Fibroblast of skin of right quadriceps (primary cell): ENCODE measurements around the gene LGALS9.
"Not testable (repeated sequence)": the region's sequence is repeated elsewhere in the genome, so short reads cannot be mapped to it uniquely, and the experiment has no call there.

ENCODE experiments used
- DNase-seq: peaks from one replicate; pipeline ENCODE4 v3.0.0-alpha.2; 2013

The LGALS9 gene

DNA sequence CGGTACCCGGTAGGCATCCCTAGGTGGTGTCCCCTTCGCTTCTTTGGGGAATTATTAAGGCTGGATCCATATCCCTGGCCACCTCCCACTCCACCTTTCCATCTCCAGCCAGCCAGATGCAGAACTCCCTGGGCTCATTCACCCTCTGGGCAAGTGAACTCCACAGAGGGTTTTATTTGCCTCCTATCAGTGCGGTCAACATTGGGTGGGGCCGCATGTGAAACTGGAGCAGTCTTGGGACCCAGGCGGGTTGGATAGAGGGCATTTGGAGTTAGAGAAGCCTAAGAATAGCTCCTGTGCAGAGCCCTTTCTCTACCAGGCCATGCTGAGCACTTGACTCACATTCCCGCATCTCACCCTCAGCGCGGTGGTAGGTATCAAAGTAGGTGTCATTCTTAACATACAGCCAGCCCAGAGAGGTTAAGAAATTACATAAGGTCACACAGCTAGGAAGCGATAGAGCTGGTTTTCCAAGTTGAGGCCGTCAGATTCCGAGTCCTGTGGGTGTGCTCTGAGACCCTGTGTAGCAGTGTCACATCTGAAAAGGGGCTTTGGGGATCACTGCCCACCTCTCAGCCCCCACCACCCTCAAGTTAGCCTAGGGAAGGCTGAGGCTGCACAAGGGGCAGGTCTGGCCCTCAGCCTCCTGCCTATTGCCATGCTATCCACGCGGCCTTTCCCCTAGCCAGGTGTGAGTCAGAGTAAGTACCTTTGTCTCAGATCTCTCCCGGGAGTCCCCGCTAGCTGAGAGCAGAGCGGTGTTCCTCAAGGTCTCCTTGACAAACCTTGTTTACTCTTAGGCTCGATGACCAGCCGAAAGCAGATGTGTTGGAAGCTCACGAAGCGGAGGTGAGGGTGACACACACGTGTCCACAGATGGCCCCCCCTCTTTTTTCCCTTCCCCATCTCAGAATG is 26.9 kb upstream of the LGALS9 start:
- DNase-seq, result no peak

DNA sequence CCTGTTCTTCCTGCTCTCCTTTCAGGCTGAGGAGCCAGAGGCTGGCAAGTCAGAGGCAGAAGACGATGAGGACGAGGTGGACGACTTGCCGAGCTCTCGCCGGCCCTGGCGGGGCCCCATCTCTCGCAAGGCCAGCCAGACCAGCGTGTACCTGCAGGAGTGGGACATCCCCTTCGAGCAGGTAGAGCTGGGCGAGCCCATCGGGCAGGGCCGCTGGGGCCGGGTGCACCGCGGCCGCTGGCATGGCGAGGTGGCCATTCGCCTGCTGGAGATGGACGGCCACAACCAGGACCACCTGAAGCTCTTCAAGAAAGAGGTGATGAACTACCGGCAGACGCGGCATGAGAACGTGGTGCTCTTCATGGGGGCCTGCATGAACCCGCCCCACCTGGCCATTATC is 25.6 kb upstream of the LGALS9 start:
- no peak for DNase-seq

DNA sequence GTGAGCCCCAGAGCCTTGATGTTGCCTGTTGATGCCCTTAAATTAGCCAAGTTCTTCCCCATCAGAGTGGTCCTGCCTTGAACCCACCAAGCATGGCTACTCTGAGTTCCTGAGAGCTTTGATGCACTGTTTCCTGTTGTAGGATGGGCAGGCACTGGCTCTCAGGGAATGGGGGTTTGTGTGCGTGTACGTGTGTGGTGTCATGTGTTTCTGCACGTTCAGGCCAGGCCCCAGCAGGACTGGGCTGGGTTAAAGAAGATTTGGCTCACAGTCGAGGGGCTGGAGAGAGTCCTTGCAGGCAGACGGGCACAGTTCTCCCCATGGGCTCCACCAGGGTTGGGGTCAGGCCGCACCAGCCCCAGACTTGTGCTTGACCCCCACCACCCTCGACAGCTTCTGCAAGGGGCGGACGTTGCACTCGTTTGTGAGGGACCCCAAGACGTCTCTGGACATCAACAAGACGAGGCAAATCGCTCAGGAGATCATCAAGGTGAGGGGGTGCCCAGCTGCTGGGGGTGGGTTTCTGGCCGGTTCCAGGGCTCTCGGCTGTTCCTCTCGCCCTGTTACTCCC is 23.4 kb upstream of the LGALS9 start:
- no peak for DNase-seq

DNA sequence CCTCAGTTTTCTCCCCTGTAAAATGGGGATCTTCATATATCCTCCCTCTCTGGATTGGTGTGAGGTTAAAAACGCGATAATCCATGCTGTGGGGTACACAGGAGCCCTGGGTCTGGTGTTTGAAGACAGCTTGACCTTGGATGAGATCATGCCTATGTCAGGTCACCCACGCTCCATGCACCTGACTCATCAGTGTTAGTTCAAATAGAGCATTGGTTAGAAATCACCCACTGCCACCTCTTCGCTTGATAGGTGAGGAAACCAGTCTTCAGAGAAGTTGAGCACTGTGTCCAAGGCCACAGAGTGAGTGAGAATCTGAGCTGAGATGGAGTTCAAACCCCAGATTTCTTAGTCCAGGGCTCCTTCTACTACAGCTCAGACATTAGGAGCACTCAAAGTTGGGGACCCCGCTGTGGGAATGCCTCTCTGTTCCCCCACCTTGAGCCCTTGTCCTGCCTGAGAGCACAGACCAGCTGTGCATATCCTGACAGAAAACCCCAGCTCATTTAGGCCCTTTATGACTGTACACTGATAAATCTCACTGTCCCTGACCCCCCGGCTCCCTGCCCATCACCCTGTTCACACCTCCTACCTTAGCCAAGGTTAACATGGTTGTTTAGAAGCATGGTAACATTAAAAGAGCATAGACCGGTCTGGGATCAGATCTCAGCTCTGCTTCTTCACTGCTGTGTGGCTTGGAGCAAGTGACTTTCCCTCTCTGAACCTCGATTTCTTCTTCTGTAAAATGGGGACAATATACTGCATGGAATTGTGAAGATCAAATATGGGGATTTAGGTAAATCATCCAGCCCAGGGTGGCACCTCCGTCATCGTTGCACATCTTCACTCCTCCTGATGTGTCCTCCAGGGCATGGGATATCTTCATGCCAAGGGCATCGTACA is 22.4 kb upstream of the LGALS9 start:
- no peak for DNase-seq

DNA sequence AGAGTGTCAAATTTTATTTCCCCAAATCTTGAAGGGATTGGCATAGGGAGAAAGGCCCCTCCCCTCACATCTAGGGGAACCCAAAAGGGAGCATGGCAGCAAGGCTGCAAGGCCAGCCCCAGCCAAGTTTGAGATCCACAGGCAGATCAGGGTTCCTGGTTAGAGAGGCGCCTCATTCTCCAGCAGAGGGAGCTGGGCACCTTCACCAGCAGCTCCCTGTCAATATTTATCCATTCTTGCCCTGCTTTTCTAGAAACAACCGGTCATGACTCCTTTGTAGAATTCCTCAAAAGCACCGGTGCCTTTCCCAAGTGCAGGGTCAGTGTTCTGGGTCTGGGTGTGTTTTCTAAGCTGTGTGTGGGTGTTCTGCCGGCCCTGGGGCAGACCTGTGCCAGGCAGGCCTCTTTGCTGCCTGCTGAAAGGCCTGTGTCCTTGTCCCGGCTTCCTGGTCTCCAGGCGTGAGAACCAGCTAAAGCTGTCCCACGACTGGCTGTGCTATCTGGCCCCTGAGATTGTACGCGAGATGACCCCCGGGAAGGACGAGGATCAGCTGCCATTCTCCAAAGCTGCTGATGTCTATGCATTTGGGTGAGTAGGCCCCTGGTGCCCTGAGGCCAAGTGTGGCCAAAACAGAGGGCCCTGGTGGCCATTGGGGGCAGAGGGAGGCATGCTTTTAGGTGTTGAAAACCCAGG is 21.2 kb upstream of the LGALS9 start:
- DNase-seq, result no peak

DNA sequence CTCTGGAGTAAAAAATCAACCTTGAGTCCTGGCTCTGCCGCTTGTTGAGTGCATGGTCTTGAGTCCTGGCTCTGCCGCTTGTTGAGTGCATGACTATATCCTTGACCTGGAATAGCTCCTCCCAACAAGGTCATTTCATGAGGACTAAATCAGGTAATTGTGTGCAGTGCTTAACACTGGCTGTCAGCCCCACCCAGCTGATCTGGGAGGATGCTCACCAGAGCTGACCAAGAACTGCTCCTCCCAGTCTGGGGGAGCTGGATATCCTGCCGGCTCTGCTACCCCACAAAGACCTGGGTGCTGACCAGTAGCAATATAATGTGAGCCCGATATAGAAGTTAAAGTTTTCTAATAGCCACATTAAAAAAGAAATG is 20.7 kb upstream of the LGALS9 start:
- DNase-seq, result no peak

DNA sequence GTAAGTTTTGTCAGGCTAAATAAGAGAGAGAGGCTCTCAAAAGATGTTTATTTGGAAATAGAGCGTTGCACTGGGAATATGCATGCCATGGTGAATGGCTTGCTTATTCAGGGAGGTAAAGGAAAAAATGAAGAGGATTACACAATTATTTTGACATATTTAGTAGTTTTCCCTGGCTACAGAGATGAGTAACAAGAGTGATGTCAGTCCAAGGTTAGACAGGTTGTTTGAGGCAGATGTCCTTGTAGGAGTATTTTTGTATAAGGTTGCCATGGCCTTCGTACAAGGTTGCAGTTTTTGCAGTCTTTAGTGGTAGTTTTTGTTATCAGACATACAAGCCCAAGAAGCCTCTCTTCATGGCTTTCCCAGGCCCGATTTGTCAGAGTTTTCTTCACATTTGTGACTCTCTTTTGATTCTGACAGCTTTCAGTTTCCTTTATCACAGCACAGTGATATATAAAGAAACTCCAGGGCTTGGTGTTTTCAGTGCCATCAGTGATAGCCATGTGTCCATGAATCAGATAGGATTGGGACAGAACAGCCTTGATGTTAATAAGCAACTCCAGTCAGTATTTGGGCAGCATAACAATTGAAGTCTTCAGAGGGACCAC is 18.7 kb upstream of the LGALS9 start:
- no peak for DNase-seq

DNA sequence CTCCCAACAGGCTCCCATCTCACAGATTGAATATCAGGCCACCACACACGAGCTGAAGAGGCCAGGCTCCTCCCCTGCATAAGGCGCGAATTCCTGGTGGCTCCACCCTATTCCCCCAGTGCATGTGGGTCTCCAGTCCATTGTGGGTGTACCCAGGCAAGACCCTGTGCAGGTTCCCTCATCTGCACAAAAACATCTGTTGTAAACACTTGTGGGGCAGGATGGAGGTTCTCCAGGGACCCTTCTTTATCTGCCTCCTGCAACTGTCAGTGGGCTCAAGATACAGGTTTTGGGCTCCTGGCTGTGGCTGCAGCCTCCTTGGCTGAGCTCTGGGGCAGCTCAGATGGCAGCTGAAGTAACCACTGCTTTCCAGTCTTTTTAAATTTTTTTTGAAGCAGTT is 17.6 kb upstream of the LGALS9 start:
- DNase-seq, result no peak

DNA sequence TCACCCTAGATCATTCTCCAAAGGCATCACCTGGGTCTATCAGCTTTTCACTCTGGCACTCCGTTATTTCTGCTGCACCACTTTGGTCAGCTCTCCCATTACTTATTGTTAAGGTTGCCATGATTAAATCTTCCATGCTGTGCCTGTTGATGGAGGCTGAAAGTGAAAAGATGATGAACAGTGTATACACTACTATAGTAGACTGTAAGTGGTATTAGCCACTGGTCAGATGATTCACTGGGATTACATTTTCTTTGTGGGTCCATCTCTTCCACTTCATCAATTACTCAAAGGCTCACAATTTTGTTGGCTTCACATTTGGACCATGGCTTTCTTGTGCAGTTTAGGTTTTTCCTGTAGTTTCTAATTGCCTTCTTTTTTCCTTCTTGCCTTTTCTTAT is 15.9 kb upstream of the LGALS9 start:
- no peak for DNase-seq

DNA sequence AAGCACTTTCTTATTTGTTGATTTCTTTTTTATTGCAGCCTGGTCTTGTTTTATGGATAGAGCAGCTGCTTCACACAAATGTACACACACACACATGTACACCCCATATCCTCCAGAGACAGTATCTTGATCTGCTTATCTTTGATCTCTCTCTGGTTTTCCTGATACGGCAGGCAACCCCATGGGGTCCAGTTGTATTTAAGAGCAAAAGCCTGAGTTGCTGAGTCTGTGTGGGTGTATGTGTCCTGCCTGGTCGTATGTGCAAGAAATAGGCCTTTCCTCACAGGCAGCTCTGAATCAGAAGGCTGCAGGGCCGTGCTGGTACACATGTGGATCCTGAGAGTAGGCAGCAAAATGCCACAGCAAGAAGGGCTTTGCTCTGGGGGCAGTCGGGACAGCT is 14.6 kb upstream of the LGALS9 start:
- no peak for DNase-seq

DNA sequence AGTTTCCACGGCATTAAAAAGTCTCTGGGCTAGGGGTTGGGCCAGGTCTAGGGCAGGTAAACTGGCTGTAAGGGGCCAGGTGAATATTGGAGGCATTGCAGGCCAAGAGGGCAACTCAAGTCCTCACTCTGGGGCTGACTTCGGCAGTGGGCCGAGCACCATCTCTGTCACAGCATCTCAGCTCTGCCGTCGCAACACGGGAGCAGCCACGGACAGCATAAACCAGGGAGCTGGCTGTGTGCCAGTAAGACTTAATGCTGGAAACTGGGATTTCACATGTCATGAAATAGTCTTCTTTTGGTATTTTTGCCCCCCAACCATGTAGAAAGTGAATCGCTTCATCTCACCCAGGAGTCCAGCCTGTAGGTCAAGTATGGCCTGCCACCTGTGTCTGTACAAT is 12.6 kb upstream of the LGALS9 start:
- no peak for DNase-seq

DNA sequence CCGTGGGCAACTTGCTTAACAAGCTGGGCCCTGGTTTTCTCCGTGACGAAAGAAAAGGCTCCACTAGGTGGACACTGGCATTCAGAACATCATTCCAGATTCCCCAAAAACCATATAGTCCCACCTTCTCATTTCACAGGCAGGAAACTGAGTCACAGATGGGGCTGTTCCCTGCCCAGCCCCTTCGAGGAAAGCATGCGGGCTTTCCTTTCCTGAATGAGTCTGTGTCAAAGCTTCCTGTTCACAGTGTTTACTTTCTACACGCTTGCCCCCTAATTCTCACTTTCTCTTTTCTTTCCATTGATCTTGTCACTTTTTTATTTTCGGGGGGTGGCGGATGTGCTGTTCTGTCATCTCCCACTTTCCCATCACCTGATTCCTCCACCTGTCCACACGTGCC is 10.3 kb upstream of the LGALS9 start:
- DNase-seq, result no peak

DNA sequence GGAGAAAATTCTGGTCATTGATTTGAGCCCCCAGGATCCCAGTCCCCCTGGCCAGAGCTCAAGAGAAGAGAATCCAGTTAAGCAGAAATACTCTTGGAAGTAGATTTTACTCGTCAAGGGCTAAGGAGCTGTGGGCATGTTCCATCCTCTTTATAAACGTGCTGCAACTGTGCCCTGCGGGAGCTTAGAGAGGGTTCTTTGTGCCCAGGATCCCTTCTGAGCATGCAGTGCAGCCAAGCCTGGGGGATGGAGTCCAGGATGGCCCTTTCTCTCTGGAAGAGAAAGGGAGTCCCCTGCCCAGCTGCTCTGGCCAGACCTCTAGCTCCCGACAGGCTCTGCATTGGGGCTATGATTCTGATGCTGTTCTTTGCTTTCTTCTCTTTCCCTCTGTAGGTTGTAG is 9.5 kb upstream of the LGALS9 start:
- no peak for DNase-seq

DNA sequence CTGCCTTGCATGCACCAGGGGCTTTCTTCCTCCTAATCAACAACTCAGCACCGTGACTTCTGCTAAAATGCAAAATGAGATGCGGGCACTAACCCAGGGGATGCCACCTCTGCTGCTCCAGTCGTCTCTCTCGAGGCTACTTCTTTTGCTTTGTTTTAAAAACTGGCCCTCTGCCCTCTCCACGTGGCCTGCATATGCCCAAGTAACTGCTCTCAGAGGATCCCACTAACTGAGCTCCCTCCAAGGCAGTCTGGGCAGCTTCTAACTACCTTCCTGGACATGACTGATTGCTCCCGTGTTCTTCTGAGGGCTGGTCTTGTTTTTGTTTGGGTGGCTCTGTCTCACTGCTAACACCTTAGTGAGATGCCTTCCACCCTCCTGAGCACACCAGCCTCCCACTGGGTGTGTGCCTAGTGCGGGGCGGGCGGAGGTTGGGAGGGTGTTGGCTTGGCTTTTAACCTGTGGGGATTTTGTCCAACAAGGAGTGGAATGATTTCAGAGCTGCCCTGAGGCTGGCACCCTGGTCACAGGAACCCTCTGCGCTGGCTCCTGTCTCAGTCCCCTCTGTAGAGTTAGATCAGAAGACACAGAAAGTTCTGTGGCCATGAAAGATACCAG is 8.9 kb upstream of the LGALS9 start:
- no peak for DNase-seq

DNA sequence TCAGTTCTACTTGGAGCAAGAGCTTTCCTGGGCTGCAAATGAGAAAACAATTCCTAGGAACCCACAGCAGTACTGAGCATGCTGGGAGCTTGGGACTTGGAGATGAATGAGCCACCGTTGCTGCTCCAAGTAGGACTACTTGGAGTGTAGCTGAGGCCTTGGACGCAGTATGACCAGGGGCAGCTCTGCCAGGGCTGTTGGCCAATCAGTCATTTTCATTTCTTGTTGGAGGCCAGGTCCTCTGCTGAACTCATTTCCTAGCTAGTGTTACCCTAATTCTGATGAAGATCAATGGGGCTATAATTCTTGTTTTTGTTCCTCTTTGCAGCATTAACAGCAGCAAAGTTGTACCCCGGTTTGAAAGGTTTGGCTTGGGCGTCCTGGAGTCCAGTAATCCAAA is 8.0 kb upstream of the LGALS9 start:
- DNase-seq, result no peak

DNA sequence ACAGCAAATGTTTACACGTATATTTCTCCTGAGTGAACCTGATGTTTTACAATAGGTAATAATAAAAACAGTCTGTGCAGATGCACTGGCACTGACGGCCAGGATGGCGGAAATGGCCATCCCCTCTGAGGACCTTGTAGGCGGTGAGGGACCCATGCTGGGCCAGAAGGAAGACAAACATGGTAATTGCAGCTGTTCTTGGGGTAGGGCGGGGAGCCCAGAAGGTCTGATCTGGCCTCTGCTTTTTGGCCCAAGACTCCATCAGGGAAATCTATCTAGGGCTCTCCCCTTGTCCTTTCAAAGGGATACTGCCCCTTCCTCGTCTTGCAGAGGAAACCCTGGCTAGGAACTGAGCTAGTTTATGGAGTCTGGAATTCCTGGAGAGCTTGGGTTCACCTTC is 7.4 kb upstream of the LGALS9 start:
- no peak for DNase-seq

DNA sequence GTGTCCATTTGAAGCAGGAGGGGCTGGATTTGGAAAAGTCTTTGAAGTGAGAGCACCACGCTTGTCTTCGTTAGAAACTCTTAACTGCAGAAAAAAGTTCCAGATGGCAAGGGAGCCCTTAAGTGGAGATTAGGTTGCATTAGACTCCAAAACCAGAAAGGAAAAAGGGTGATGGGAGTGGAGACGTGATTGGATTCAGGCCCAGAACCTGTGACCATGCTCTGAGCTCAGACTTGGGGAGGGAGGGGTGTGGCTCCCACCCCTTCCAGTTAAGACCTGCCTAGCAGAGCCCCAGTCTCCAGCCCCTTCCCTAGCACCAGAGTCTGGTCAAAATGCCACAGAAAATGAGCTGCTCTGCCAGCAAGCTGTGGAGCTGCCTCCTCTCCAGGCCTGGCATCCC is 6.4 kb upstream of the LGALS9 start:
- no peak for DNase-seq

DNA sequence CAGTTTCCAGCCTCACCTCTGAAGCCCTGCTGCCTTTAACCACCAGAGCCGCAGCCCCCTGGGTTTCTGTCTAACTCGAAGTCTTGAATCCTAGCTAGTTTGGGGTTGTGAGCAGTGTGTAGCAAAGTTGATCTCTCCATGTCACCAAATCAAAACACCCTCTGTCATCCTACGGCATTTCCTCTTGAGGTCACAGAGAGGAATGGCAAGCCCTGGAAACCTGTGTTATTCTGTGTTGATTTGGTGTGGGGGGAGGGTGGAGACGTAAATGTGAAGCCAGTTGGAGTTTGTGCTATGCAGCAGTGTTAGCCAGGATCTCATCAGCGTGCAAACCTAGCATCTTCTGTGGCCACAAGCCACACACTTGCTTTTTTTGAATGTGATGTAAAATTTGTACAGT is 5.1 kb upstream of the LGALS9 start:
- DNase-seq, result no peak

DNA sequence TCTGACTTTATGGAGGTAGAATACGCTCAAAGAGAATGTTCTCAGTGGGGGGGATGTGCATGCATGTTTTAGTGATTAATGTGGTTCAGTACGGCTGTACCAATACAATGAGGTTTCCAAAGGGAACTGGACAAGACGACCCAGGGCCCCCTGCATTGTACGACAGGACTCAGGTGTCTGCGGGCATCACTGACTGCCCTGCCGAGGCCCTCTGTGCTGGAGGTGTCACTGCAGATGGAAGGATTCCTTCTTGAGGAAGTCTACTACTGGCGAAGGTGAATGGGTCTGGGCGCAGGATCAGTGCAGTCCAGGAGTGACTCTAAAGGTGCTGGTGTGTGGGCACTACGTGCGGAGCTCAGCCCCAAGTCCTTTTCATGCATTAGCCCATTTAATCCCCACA is 3.5 kb upstream of the LGALS9 start:
- DNase-seq, result no peak

DNA sequence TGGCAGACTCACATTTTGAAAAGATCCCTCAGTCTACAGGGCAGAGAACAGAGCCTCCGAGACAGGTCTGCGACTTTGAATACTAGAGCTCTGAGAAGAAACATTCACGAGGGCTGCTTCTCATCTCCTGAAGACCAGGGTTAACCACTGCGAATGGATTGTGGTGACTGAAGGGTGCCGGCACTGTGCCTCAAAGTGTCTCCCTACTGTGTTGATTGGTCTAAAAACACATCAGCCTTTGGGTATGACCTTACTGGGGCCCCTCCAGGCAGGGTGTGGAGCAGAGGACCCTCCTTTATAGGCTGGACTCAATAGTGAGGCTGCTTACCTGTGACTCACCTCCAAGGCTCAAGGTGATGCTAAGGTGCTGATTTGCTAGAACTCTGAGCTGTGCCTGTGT is 2.6 kb upstream of the LGALS9 start:
- DNase-seq, result no peak

DNA sequence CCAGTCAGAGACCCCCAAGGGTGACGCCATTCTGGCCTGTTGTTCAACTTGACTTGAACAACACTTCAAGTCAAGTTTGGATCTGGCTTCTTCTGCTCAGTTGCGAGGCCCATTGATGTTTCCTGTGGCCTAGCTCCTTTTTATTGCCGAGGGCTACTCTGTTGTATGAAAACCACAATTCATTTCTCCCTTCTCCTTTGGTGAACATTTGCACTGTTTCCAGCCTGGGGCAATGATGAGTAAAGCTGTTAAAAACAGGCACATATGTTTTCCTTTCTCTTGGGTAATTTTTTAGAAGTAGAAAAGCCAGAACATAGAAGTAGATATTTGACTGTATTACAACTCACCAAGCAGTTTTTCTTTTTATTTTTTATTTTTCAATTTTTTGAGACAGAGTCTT is 1.7 kb upstream of the LGALS9 start:
- DNase-seq, result not testable (repeated sequence)

DNA sequence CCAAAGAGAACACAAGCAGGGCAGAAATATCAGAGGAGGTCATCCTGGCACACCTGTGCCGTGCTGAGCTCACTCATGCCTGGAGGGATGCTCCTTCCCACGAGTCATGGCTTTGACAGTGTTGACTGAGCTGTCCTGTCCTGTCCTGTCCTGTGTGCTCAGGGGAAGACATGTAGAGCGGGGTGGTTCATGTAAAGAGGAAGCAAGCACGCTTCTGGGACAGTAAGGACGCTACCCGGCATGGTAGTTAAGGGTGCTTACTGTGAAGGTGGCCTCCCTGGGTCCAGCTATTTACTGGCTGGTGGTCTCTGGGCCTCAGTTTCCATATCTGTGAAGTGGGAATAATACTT is 398 bp downstream of the LGALS9 start:
- no peak for DNase-seq
